IMR-90 (cell line): ENCODE results near the gene CCNA2.

Experiments
- CEBPB ChIP-seq: IDR thresholded peaks from 2 replicates; pipeline ENCODE4 v1.6.1; 2012; ENCODE audit warnings: low read depth, low read length, improper control_type of control experiment
- ELK1 ChIP-seq: fragments of 150-350 bp; IDR thresholded peaks from 2 replicates; pipeline ENCODE4 v1.6.1; 2016; ENCODE audit warnings: low read depth, mild to moderate bottlenecking, low read length, moderate library complexity, borderline replicate concordance
- MAZ ChIP-seq: IDR thresholded peaks from 2 replicates; pipeline ENCODE4 v1.6.1; 2012; ENCODE audit warnings: low read depth, mild to moderate bottlenecking, low read length, improper control_type of control experiment, moderate library complexity, borderline replicate concordance
- NFE2L2 ChIP-seq: fragments of 150-350 bp; IDR thresholded peaks from 2 replicates; pipeline ENCODE4 v1.6.1; 2016; ENCODE audit warnings: low read depth, mild to moderate bottlenecking, low read length
- POLR2A ChIP-seq: IDR thresholded peaks from 2 replicates; pipeline ENCODE4 v1.6.1; 2012; ENCODE audit warnings: mild to moderate bottlenecking, low read depth, low read length
- RAD21 ChIP-seq: IDR thresholded peaks from 2 replicates; pipeline ENCODE4 v1.6.1; 2012; ENCODE audit warnings: low read length, improper control_type of control experiment
- SMC3 ChIP-seq: fragments of 150-350 bp; IDR thresholded peaks from 2 replicates; pipeline ENCODE4 v1.6.1; 2016; ENCODE audit warnings: low read depth, mild to moderate bottlenecking, antibody characterized with exemption, low read length, moderate library complexity
- TF ChIP-seq, protein P1 (sequence below): conservative IDR thresholded peaks from 2 replicates; pipeline ENCODE4 v1.5.1; 2012; ENCODE audit warnings: mild to moderate bottlenecking, low read depth, low read length, improper control_type of control experiment

DNA sequence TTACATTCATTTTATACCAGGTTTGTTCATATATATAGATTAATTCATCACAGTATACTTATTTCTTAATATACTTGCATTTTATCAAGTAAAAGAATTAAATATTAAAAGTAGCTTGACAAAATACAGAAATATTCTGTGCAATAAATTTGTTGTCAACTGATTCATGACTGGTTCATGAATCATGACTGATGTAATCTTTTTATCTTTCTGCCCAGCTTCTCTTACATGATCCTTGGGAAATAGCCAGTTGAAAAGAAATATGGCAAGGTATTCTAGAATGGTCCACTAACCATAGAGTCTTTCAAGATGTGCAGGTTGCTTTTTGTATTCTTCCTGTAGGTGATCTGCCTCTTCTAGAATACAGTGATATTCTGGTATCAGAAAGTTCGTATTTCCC is 4.2 kb upstream of the CCNA2 start:
- TF ChIP-seq, protein P1, sequence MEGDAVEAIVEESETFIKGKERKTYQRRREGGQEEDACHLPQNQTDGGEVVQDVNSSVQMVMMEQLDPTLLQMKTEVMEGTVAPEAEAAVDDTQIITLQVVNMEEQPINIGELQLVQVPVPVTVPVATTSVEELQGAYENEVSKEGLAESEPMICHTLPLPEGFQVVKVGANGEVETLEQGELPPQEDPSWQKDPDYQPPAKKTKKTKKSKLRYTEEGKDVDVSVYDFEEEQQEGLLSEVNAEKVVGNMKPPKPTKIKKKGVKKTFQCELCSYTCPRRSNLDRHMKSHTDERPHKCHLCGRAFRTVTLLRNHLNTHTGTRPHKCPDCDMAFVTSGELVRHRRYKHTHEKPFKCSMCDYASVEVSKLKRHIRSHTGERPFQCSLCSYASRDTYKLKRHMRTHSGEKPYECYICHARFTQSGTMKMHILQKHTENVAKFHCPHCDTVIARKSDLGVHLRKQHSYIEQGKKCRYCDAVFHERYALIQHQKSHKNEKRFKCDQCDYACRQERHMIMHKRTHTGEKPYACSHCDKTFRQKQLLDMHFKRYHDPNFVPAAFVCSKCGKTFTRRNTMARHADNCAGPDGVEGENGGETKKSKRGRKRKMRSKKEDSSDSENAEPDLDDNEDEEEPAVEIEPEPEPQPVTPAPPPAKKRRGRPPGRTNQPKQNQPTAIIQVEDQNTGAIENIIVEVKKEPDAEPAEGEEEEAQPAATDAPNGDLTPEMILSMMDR = no peak
- TF ChIP-seq POLR2A = no peak
- TF ChIP-seq ELK1 = no peak
- peak; percentile 48; the same call in 1 of the 2 replicates for TF ChIP-seq CEBPB
- TF ChIP-seq SMC3 = no peak
- no peak for TF ChIP-seq RAD21
- TF ChIP-seq MAZ = no peak
- TF ChIP-seq NFE2L2 = no peak
